ENCODE data around the gene ATP8B3.

GRCh38 chr19:1758231-1758577 lies 53.9 kb downstream of the ATP8B3 start:
- TF ChIP-seq, protein P1, sequence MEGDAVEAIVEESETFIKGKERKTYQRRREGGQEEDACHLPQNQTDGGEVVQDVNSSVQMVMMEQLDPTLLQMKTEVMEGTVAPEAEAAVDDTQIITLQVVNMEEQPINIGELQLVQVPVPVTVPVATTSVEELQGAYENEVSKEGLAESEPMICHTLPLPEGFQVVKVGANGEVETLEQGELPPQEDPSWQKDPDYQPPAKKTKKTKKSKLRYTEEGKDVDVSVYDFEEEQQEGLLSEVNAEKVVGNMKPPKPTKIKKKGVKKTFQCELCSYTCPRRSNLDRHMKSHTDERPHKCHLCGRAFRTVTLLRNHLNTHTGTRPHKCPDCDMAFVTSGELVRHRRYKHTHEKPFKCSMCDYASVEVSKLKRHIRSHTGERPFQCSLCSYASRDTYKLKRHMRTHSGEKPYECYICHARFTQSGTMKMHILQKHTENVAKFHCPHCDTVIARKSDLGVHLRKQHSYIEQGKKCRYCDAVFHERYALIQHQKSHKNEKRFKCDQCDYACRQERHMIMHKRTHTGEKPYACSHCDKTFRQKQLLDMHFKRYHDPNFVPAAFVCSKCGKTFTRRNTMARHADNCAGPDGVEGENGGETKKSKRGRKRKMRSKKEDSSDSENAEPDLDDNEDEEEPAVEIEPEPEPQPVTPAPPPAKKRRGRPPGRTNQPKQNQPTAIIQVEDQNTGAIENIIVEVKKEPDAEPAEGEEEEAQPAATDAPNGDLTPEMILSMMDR (IDR thresholded peaks at IDR 0.05), result no peak
- no peak for TF ChIP-seq POLR2A (IDR thresholded peaks at IDR 0.05)

All from testis (tissue), 2 donors.